CD14-positive monocyte (primary cell): ENCODE results near the gene MASP2. TPM values are rescaled to one million over a fixed set of nuclear protein-coding genes. Genes with fewer than 3 reads are reported as not detected.
"Not testable (repeated sequence)": the region's sequence is repeated elsewhere in the genome, so short reads cannot be mapped to it uniquely, and the experiment has no call there.

Experiments
- DNase-seq, 3 donors: peaks; one replicate each; pipeline ENCODE4 v3.0.0-alpha.2; 2011 to 2022
- H2AFZ ChIP-seq: 2 replicates; pipeline ENCODE4 v1.6.0; 2012; ENCODE audit warnings: mild to moderate bottlenecking, low read depth, low read length, inconsistent platforms; ENCODE audit not compliant: insufficient read depth, poor library complexity, severe bottlenecking
- H3K27ac ChIP-seq, 2 donors: 1 replicate in 1 of 2; 2 replicates in 1 of 2; pipeline ENCODE4 v1.5.1; 2012 to 2013; ENCODE audit warnings: low read length in 2 of 2, control low read depth in 1 of 2, inconsistent platforms in 1 of 2, low read depth in 1 of 2, mild to moderate bottlenecking in 1 of 2
- H3K27me3 ChIP-seq, 2 donors: one replicate each; pipeline versions ENCODE4 v1.6.0 to v1.6.1; 2011 to 2013; ENCODE audit warnings: low read length in 2 of 2; ENCODE audit not compliant: control insufficient read depth in 2 of 2, insufficient read depth in 2 of 2
- H3K36me3 ChIP-seq, 2 donors: replicated peaks in 1 of 2; 1 replicate in 1 of 2; 2 replicates in 1 of 2; pipeline versions ENCODE4 v1.5.1 to v1.6.1; 2012 to 2013; ENCODE audit warnings: low read length in 2 of 2, control low read depth in 1 of 2, inconsistent platforms in 1 of 2, mild to moderate bottlenecking in 1 of 2; ENCODE audit not compliant: insufficient read depth in 2 of 2, control insufficient read depth in 1 of 2
- H3K4me1 ChIP-seq, 2 donors: 1 replicate in 1 of 2; 2 replicates in 1 of 2; pipeline versions ENCODE4 v1.5.1 to v1.6.1; 2012 to 2013; ENCODE audit warnings: low read length in 2 of 2, control low read depth in 1 of 2, inconsistent platforms in 1 of 2, mild to moderate bottlenecking in 1 of 2, moderate library complexity in 1 of 2; ENCODE audit not compliant: insufficient read depth in 2 of 2, control insufficient read depth in 1 of 2
- H3K4me2 ChIP-seq: replicated peaks from 2 replicates; pipeline ENCODE3; 2012; ENCODE audit warnings: low read length, moderate library complexity, mild to moderate bottlenecking; ENCODE audit not compliant: poor library complexity, severe bottlenecking; ENCODE audit errors: extremely low read depth
- H3K4me3 ChIP-seq, 3 experiments: fragments of 200-600 bp in 1 of 3; sonication (generic) in 1 of 3; replicated peaks in 1 of 3; 1 replicate in 2 of 3; 2 replicates in 1 of 3; pipeline ENCODE4 v1.5.1; 2011 to 2013; ENCODE audit warnings: low read length in 3 of 3, mild to moderate bottlenecking in 3 of 3, control low read depth in 2 of 3, low read depth in 2 of 3, inconsistent platforms in 1 of 3, moderate library complexity in 1 of 3
- H3K79me2 ChIP-seq: 2 replicates; pipeline ENCODE4 v1.6.0; 2012; ENCODE audit warnings: mild to moderate bottlenecking, control low read depth, inconsistent platforms, low read length, moderate library complexity; ENCODE audit not compliant: insufficient read depth
- H3K9ac ChIP-seq: 2 replicates; pipeline ENCODE4 v1.6.0; 2017; ENCODE audit warnings: low read length, mild to moderate bottlenecking; ENCODE audit not compliant: insufficient read depth, poor library complexity, severe bottlenecking
- H3K9me3 ChIP-seq, 2 donors: replicated peaks in 1 of 2; 1 replicate in 1 of 2; 2 replicates in 1 of 2; pipeline versions ENCODE4 v1.5.1 to v1.6.1; 2012 to 2013; ENCODE audit warnings: low read length in 2 of 2, control low read depth in 1 of 2; ENCODE audit not compliant: control insufficient read depth in 1 of 2, insufficient read depth in 1 of 2
- H4K20me1 ChIP-seq: 2 replicates; pipeline ENCODE4 v1.6.0; 2012; ENCODE audit warnings: mild to moderate bottlenecking, low read length, control low read depth, moderate library complexity; ENCODE audit not compliant: insufficient read depth
- H3K27ac Mint-ChIP-seq, 7 donors: one replicate each; pipeline ENCODE4 v1.8.0; 2020; ENCODE audit warnings: mild to moderate bottlenecking in 7 of 7, mixed read lengths in 7 of 7, moderate library complexity in 6 of 7, inconsistent platforms in 2 of 7
- H3K27me3 Mint-ChIP-seq, 3 donors: one replicate each; pipeline ENCODE4 v1.8.0; 2021 to 2022; ENCODE audit warnings: low read depth in 3 of 3, mild to moderate bottlenecking in 3 of 3, mixed read lengths in 3 of 3, moderate library complexity in 3 of 3, inconsistent platforms in 1 of 3
- H3K36me3 Mint-ChIP-seq, 2 donors: one replicate each; pipeline ENCODE4 v1.8.0; 2020; ENCODE audit warnings: mixed read lengths in 2 of 2, inconsistent platforms in 1 of 2, mild to moderate bottlenecking in 1 of 2
- H3K4me1 Mint-ChIP-seq: one replicate; pipeline ENCODE4 v1.8.0; 2020; ENCODE audit warnings: mild to moderate bottlenecking, mixed read lengths
- H3K4me3 Mint-ChIP-seq, 2 donors: one replicate each; pipeline ENCODE4 v1.8.0; 2020; ENCODE audit warnings: mild to moderate bottlenecking in 2 of 2, mixed read lengths in 2 of 2, moderate library complexity in 1 of 2
- H3K9me3 Mint-ChIP-seq, 7 donors: one replicate each; pipeline ENCODE4 v1.8.0; 2020 to 2022; ENCODE audit warnings: mixed read lengths in 7 of 7, mild to moderate bottlenecking in 6 of 7, moderate library complexity in 6 of 7, inconsistent platforms in 2 of 7
- WGBS: methylation state at CpG from one replicate; pipeline ENCODE4 v1.1.5; 2013; ENCODE audit warnings: missing lambda C conversion rate; ENCODE audit not compliant: insufficient coverage; 5-methylcytosine and 5-hydroxymethylcytosine counted together
- intact Hi-C, 2 donors: fragments of 100-400 bp; cut with micrococcal nuclease; formaldehyde crosslinking; loops; one replicate each; pipeline versions ENCODE4 v1.15.0 to v1.15.1; 2023
- polyA plus RNA-seq, 3 donors: library from polyadenylated mRNA; depleted of rRNA in 1 of 3; unstranded in 2 of 3; stranded (reverse) in 1 of 3; fragments of 300-500 nt in 2 of 3; fragments of >200 nt in 1 of 3; fragmentation: Illumina TruSeq in 2 of 3; gene quantifications; 1 replicate in 2 of 3; 2 replicates in 1 of 3; pipeline ENCODE4 v1.2.3, GENCODE V29; 2012 to 2021
- TF ChIP-seq, protein P1 (sequence below): fragments of 200-600 bp; IDR thresholded peaks from one replicate; pipeline ENCODE4 v1.8.0; 2022; ENCODE audit warnings: antibody characterized with exemption, mild to moderate bottlenecking

Gene MASP2
- polyA plus RNA-seq, 3 donors, result not detected

DNA sequence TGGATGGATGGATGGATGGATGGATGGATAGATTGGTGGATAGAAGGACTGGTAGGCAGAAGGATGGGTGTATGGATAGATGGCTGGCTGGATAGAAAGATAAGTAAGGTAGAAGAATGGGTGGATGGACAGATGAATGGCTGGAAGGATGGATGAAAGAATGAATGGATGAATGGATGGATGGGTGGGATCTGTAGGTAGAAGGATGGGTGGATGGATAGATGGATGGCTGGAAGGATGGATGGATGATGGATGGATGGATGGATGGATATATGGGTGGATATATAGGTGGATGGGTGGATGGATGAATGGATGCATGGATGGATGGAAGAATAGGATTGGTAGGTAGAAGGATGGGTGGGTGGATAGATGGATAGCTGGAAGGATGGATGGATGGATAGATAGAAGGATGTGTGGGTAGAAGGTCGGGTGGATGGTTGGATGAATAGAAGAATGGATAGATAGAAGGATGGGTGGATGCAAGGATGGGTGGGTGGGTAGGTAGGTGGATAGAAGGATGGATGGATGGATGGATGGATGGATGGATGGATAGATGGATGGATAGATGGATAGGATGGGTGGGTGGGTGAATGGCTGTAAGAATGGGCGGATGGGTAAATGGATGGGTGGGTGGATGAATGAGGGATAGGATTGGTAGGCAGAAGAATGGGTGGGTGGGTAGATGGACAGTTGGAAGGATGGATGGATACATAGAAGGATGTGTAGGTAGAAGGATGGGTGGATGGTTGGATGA lies 7.5 kb downstream of the MASP2 start:
- 63% methylated on average over 2 of the region's 2 CpGs for WGBS
- H3K4me3 ChIP-seq, result no peak overlapping the region
- DNase-seq, result no peak
- H3K9ac ChIP-seq, result peak overlapping the region; percentile 49
- no peaks in the 10 kb centered on the region for H3K9me3 Mint-ChIP-seq
- peaks cover 0 to 1% (median 0%) of the 10 kb centered on the region in 3 donors for H3K27me3 Mint-ChIP-seq
- no peak overlapping the region for H3K27ac Mint-ChIP-seq
- no peaks in the 10 kb centered on the region for H3K79me2 ChIP-seq
- TF ChIP-seq, protein P1, sequence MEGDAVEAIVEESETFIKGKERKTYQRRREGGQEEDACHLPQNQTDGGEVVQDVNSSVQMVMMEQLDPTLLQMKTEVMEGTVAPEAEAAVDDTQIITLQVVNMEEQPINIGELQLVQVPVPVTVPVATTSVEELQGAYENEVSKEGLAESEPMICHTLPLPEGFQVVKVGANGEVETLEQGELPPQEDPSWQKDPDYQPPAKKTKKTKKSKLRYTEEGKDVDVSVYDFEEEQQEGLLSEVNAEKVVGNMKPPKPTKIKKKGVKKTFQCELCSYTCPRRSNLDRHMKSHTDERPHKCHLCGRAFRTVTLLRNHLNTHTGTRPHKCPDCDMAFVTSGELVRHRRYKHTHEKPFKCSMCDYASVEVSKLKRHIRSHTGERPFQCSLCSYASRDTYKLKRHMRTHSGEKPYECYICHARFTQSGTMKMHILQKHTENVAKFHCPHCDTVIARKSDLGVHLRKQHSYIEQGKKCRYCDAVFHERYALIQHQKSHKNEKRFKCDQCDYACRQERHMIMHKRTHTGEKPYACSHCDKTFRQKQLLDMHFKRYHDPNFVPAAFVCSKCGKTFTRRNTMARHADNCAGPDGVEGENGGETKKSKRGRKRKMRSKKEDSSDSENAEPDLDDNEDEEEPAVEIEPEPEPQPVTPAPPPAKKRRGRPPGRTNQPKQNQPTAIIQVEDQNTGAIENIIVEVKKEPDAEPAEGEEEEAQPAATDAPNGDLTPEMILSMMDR, result no peak
- H3K9me3 ChIP-seq, result no peaks in the 10 kb centered on the region
- peaks cover 0 to 2% of the 10 kb centered on the region in 2 donors for H3K27me3 ChIP-seq
- H3K4me3 Mint-ChIP-seq, result no peak overlapping the region
- H3K27ac ChIP-seq, result no peak overlapping the region
- H4K20me1 ChIP-seq, result no peaks in the 10 kb centered on the region
- no peak overlapping the region for H2AFZ ChIP-seq
- intact Hi-C loops, result loop anchor here (5.0 to 10.0 kb wide), 2 partner anchors 603 to 605 kb away; no protein-coding TSS in a partner anchor
- H3K4me2 ChIP-seq, result no peak overlapping the region
- H3K4me1 ChIP-seq, result no peaks in the 10 kb centered on the region
- no peaks in the 10 kb centered on the region for H3K4me1 Mint-ChIP-seq
- no peaks in the 10 kb centered on the region for H3K36me3 Mint-ChIP-seq
- H3K36me3 ChIP-seq, result no peaks in the 10 kb centered on the region

- Histone ChIP-seq H3K9ac (no peak overlapping the region), H4K20me1 (no peaks in the 10 kb centered on the region), H3K27me3 (peaks cover 0 to 2% of the 10 kb centered on the region in 2 donors), H3K27ac (no peak overlapping the region), H3K36me3 (no peaks in the 10 kb centered on the region), H3K79me2 (no peaks in the 10 kb centered on the region), H3K4me2 (no peak overlapping the region), H2AFZ (no peak overlapping the region), H3K4me3 (no peak overlapping the region), H3K4me1 (no peaks in the 10 kb centered on the region), H3K9me3 (no peaks in the 10 kb centered on the region)
- Mint-ChIP-seq H3K27ac (no peak overlapping the region), H3K4me1 (no peaks in the 10 kb centered on the region), H3K27me3 (peaks cover 0 to 1% (median 0%) of the 10 kb centered on the region in 3 donors), H3K9me3 (no peaks in the 10 kb centered on the region), H3K36me3 (no peaks in the 10 kb centered on the region), H3K4me3 (no peak overlapping the region)
- 0% methylated on average over 1 of the region's 8 CpGs for WGBS
- DNase-seq, result peak; percentile 70 to 76 (median 75)
- TF ChIP-seq, protein P1, result peak; percentile 96
- intact Hi-C loops, result loop anchor here (5.0 to 10.0 kb wide), 2 partner anchors 605 to 607 kb away; no protein-coding TSS in a partner anchor
Measured at GRCh38 chr1:11037740-11038182, 9.3 kb downstream of the MASP2 start.

DNA sequence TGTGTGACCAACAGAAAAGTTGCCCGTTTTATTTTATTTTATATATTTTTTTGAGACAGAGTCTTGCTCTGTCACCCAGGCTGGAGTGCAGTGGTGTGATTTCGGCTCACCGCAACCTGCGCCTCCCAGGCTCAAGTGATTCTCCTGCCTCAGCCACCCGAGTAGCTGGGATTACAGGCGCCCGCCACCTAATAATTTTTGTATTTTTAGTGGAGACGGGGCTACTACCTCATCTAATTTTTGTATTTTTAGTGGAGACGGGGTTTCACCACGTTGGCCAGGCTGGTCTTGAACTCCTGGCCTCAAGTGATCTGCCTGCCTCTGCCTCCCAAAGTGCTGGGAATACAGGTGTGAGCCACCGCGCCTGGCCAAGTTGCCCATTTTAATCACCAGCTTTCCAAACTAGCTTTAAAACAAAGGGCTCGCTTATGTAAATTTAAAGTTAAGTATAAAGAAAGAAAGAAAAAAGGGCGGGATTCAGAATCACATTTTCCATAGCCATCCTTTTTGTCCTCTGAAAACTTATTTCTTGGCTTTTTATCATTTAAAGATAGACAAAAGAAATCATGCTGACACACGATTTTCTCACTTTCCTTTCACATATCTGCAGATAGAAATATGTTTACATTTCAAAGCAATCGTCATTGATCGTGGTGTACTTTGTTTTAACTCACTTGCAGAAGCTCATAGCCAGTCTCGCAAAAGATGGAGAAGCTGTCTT lies 9.9 kb downstream of the MASP2 start:
- intact Hi-C loops, result loop anchor here (5.0 to 10.0 kb wide), 2 partner anchors 605 to 608 kb away; no protein-coding TSS in a partner anchor
- not testable (repeated sequence) for H3K4me2 ChIP-seq

More for the DNA sequence above, 9.9 kb downstream of the MASP2 start:
- not testable (repeated sequence) for H3K27ac Mint-ChIP-seq, H3K4me1 Mint-ChIP-seq, H3K4me1 ChIP-seq, H3K4me3 ChIP-seq, H2AFZ ChIP-seq, H3K9me3 ChIP-seq, H4K20me1 ChIP-seq, H3K27me3 Mint-ChIP-seq, H3K9me3 Mint-ChIP-seq, H3K9ac ChIP-seq, H3K27ac ChIP-seq, H3K36me3 ChIP-seq, DNase-seq, H3K27me3 ChIP-seq, H3K4me3 Mint-ChIP-seq, H3K79me2 ChIP-seq, H3K36me3 Mint-ChIP-seq
- 0% methylated on average over 3 of the region's 18 CpGs for WGBS
